Endothelial cell of umbilical vein (primary cell): ENCODE data around the gene SAMD11. TPM values are rescaled to one million over a fixed set of nuclear protein-coding genes. Genes with fewer than 3 reads are reported as not detected.

Experiments
- BruUV-seq: library from RNA; stranded (reverse); fragments of 400-500 nt; replicated peaks from 2 replicates; lab custom pipeline; 2021; lab: Mats Ljungman, UMichigan
- CTCF ChIA-PET: fragments of 300-600, 350-600 bp; sonication (Branson Sonifier 250); formaldehyde crosslinking; loops from one replicate; lab custom pipeline; 2021; ENCODE audit warnings: antibody characterized with exemption, inconsistent platforms; lab: Charles Lee
- POLR2A ChIA-PET: fragments of 300-600, 350-600 bp; sonication (Branson Sonifier 250); formaldehyde crosslinking; loops from one replicate; lab custom pipeline; 2021; ENCODE audit warnings: antibody characterized with exemption, inconsistent platforms; lab: Charles Lee
- DNase-seq: peaks from one replicate; pipeline ENCODE4 v3.0.0-alpha.2; 2011; ENCODE audit warnings: low read depth, low spot score
- FAIRE-seq: peaks from 2 replicates; lab custom pipeline; 2011; peaks lifted over from hg19 to GRCh38; lab: Jason Lieb, UNC
- H2AFZ ChIP-seq: 2 replicates; pipeline ENCODE4 v1.6.0; 2012; ENCODE audit warnings: low read depth, low read length, control low read depth, inconsistent platforms
- H3K27ac ChIP-seq: 2 replicates; pipeline ENCODE4 v1.5.1; 2011; ENCODE audit warnings: low read depth, mild to moderate bottlenecking, control low read depth, low read length, moderate library complexity; ENCODE audit not compliant: insufficient read depth
- H3K27me3 ChIP-seq, 2 experiments: 2 replicates each; pipeline versions ENCODE4 v1.6.0 to v1.6.1; 2011; ENCODE audit warnings: low read length in 2 of 2, mixed read lengths in 1 of 2; ENCODE audit not compliant: control insufficient read depth in 2 of 2, insufficient read depth in 2 of 2
- H3K36me3 ChIP-seq, 2 experiments: 2 replicates in 1 of 2; 3 replicates in 1 of 2; pipeline ENCODE4 v1.5.1; 2011; ENCODE audit warnings: low read length in 2 of 2, mild to moderate bottlenecking in 1 of 2, moderate library complexity in 1 of 2; ENCODE audit not compliant: control insufficient read depth in 2 of 2, insufficient read depth in 2 of 2; ENCODE audit errors: extremely low read depth in 1 of 2
- H3K4me1 ChIP-seq: 3 replicates; pipeline ENCODE4 v1.5.1; 2011; ENCODE audit warnings: mild to moderate bottlenecking, low read length; ENCODE audit not compliant: control insufficient read depth, insufficient read depth; ENCODE audit errors: extremely low read depth
- H3K4me2 ChIP-seq: 2 replicates; pipeline ENCODE4 v1.6.1; 2011; ENCODE audit warnings: low read length, control low read depth, mixed read lengths; ENCODE audit not compliant: insufficient read depth
- H3K4me3 ChIP-seq, 3 experiments: fragments of 200-600 bp in 1 of 3; sonication (generic), shearing (Covaris generic) in 1 of 3; replicated peaks in 1 of 3; 2 replicates each; pipeline ENCODE4 v1.5.1; 2011 to 2016; ENCODE audit warnings: control low read depth in 3 of 3, low read length in 3 of 3, mild to moderate bottlenecking in 2 of 3, inconsistent platforms in 1 of 3, low read depth in 1 of 3, moderate library complexity in 1 of 3; ENCODE audit not compliant: insufficient read depth in 1 of 3
- H3K79me2 ChIP-seq: 2 replicates; pipeline ENCODE4 v1.6.0; 2012; ENCODE audit warnings: low read length, inconsistent platforms; ENCODE audit not compliant: control insufficient read depth, insufficient read depth
- H3K9ac ChIP-seq: replicated peaks from 2 replicates; pipeline ENCODE3; 2011; ENCODE audit warnings: low read length, control low read depth; ENCODE audit not compliant: insufficient read depth; ENCODE audit errors: extremely low read depth
- H3K9me1 ChIP-seq: replicated peaks from 3 replicates; pipeline ENCODE4 v1.6.0; 2011; ENCODE audit warnings: mild to moderate bottlenecking, low read length; ENCODE audit not compliant: control insufficient read depth, insufficient read depth; ENCODE audit errors: extremely low read depth
- H3K9me3 ChIP-seq: replicated peaks from 2 replicates; pipeline ENCODE4 v1.5.1; 2012; ENCODE audit warnings: low read length, inconsistent platforms; ENCODE audit not compliant: control insufficient read depth, insufficient read depth
- H4K20me1 ChIP-seq: replicated peaks from 2 replicates; pipeline ENCODE3; 2011; ENCODE audit warnings: mild to moderate bottlenecking, low read length; ENCODE audit not compliant: control insufficient read depth, insufficient read depth; ENCODE audit errors: extremely low read depth
- EZH2 ChIP-seq: IDR thresholded peaks from 2 replicates; pipeline ENCODE4 v1.6.1; 2012; ENCODE audit warnings: borderline replicate concordance, low read depth, mild to moderate bottlenecking, moderate library complexity, low read length, inconsistent platforms; ENCODE audit not compliant: severe bottlenecking
- dilution Hi-C: fragments of 300-500 bp; cut with MboI; formaldehyde crosslinking; loops from one replicate; pipeline ENCODE4 v1.15.0; 2019; ENCODE audit warnings: low sequenced_read_pairs; ENCODE audit not compliant: extremely low pct_ligation_motif_present
- intact Hi-C: fragments of 100-400 bp; cut with micrococcal nuclease; formaldehyde crosslinking; loops from one replicate; pipeline ENCODE4 v1.10.0; 2022
- polyA plus RNA-seq, 4 experiments: library from polyadenylated mRNA; depleted of rRNA in 3 of 4; stranded (reverse) in 3 of 4; unstranded in 1 of 4; fragments of >200 nt; gene quantifications; 2 replicates each; pipeline versions ENCODE4 v1.2.1 to v1.2.3, GENCODE V29; 2011 to 2012; ENCODE audit warnings: missing spikeins in 1 of 4
- small RNA-seq: library from RNA; depleted of rRNA; stranded (forward); fragments of <200 nt; gene quantifications from one replicate; pipeline ENCODE3, GENCODE V24; 2012; ENCODE audit warnings: low replicate concordance, low read depth; ENCODE audit not compliant: insufficient read depth, insufficient read length
- total RNA-seq: library from RNA; stranded (reverse); gene quantifications from 2 replicates; pipeline ENCODE4 v1.2.3, GENCODE V29; 2021

Gene SAMD11
- total and polyA plus RNA-seq, 2 donors (not counting 3 experiments of a cell fraction or from before 2014, with no cell fraction given), result not detected

- no peak for DNase-seq
- ChIA-PET CTCF (interaction anchor here (2.5 to 3.9 kb wide), 2 partner anchors 9 to 10 kb away, joined by 11 to 25 read pairs; no protein-coding TSS in a partner anchor), POLR2A (no interaction called here)
- Histone ChIP-seq H3K9ac (no peak overlapping the region), H4K20me1 (no peaks in the 10 kb centered on the region), H3K4me2 (no peak overlapping the region), H3K4me1 (no peaks in the 10 kb centered on the region), H3K79me2 (no peaks in the 10 kb centered on the region), H3K9me3 (no peaks in the 10 kb centered on the region), H3K36me3 (no peaks in the 10 kb centered on the region), H3K4me3 (no peak overlapping the region), H3K9me1 (no peaks in the 10 kb centered on the region), H3K27me3 (peaks cover 0 to 13% of the 10 kb centered on the region in 2 experiments), H2AFZ (no peak overlapping the region), H3K27ac (no peak overlapping the region)
- no peak for FAIRE-seq
- no TSS peak for BruUV-seq
- intact Hi-C loops (no loop called here), dilution Hi-C loops (no loop called here)
- TF ChIP-seq EZH2, result no peak
These were observed 69.8 kb downstream of the SAMD11 start for GRCh38 chr1:993379-993995.

Small RNA genes within 50 kb of the gene (small RNA-seq; reads per million reads assigned to genes)
- not detected for gene AL645608.4

Other genes with a start within 250 kb of the SAMD11 start
- gene OR4F16, start 237.3 kb upstream of the SAMD11 start, total RNA-seq, result not detected in 2 replicates
- gene OR4F16, start 237.3 kb upstream of the SAMD11 start, polyA plus RNA-seq, result not detected in 2 replicates
- gene NOC2L, start 35.3 kb downstream of the SAMD11 start, total RNA-seq, result 87.9 and 88.6 TPM in 2 replicates
- 50.7 and 55.3 TPM in 2 replicates for gene NOC2L, start 35.3 kb downstream of the SAMD11 start, polyA plus RNA-seq
- gene KLHL17, start 36.7 kb downstream of the SAMD11 start, total RNA-seq, result 28.6 and 30.1 TPM in 2 replicates
- 27.0 and 39.9 TPM in 2 replicates for gene KLHL17, start 36.7 kb downstream of the SAMD11 start, polyA plus RNA-seq
- gene PLEKHN1, start 42.6 kb downstream of the SAMD11 start, total RNA-seq, result 0.48 and 0.88 TPM in 2 replicates
- gene PLEKHN1, start 42.6 kb downstream of the SAMD11 start, polyA plus RNA-seq, result 0.29 and 0.35 TPM in 2 replicates
- gene PERM1, start 58.2 kb downstream of the SAMD11 start, total RNA-seq, result not detected in 2 replicates
- not detected in 2 replicates for gene PERM1, start 58.2 kb downstream of the SAMD11 start, polyA plus RNA-seq
- gene HES4, start 76.2 kb downstream of the SAMD11 start, total RNA-seq, result 32.0 and 37.6 TPM in 2 replicates
- gene HES4, start 76.2 kb downstream of the SAMD11 start, polyA plus RNA-seq, result 30.5 and 50.6 TPM in 2 replicates
- gene ISG15, start 89.6 kb downstream of the SAMD11 start, total RNA-seq, result 44.6 and 47.6 TPM in 2 replicates
- gene ISG15, start 89.6 kb downstream of the SAMD11 start, polyA plus RNA-seq, result 154 and 220 TPM in 2 replicates
- gene AGRN, start 96.2 kb downstream of the SAMD11 start, total RNA-seq, result 67.8 and 75.6 TPM in 2 replicates
- gene AGRN, start 96.2 kb downstream of the SAMD11 start, polyA plus RNA-seq, result 66.6 and 78.9 TPM in 2 replicates
- not detected in 2 replicates for gene RNF223, start 150.4 kb downstream of the SAMD11 start, total RNA-seq
- gene RNF223, start 150.4 kb downstream of the SAMD11 start, polyA plus RNA-seq, result not detected in 2 replicates
- 19.7 and 20.1 TPM in 2 replicates for gene C1orf159, start 192.2 kb downstream of the SAMD11 start, total RNA-seq
- gene C1orf159, start 192.2 kb downstream of the SAMD11 start, polyA plus RNA-seq, result 16.1 and 20.1 TPM in 2 replicates
- not detected in 2 replicates for gene TTLL10, start 250.0 kb downstream of the SAMD11 start, total RNA-seq
- not detected in 2 replicates for gene TTLL10, start 250.0 kb downstream of the SAMD11 start, polyA plus RNA-seq